Natural killer cell (primary cell): ENCODE data around the gene UBASH3B. TPM values are rescaled to one million over a fixed set of nuclear protein-coding genes. Genes with fewer than 3 reads are reported as not detected.

ENCODE experiments used
- ATAC-seq, 3 donors: fragments of 150-1000 bp in 2 of 3; fragments of 200-7000 bp in 1 of 3; cut with Tn5 transposase; 1 replicate in 1 of 3; 2 replicates in 2 of 3; pipeline ENCODE4 v1.10.0; 2021; ENCODE audit warnings: mild to moderate bottlenecking in 2 of 3, moderate library complexity in 2 of 3
- DNase-seq, 2 donors: peaks; one replicate each; pipeline versions ENCODE4 v3.0.0 to v3.0.0-alpha.2; 2013 to 2021; ENCODE audit warnings: mixed read lengths in 1 of 2
- H3K27ac ChIP-seq: one replicate; pipeline ENCODE4 v1.5.1; 2013; ENCODE audit warnings: mild to moderate bottlenecking, low read length
- H3K27me3 ChIP-seq: one replicate; pipeline ENCODE4 v1.6.1; 2013; ENCODE audit warnings: low read length; ENCODE audit not compliant: control insufficient read depth, insufficient read depth
- H3K36me3 ChIP-seq: one replicate; pipeline ENCODE4 v1.6.1; 2013; ENCODE audit warnings: low read length; ENCODE audit not compliant: control insufficient read depth, insufficient read depth
- H3K4me1 ChIP-seq: one replicate; pipeline ENCODE4 v1.6.1; 2013; ENCODE audit warnings: low read length; ENCODE audit not compliant: control insufficient read depth, insufficient read depth
- H3K4me3 ChIP-seq: one replicate; pipeline ENCODE4 v1.5.1; 2013; ENCODE audit warnings: low read length
- H3K9me3 ChIP-seq: one replicate; pipeline ENCODE4 v1.6.1; 2013; ENCODE audit warnings: low read length; ENCODE audit not compliant: control insufficient read depth, insufficient read depth
- H3K27ac Mint-ChIP-seq, 2 donors: one replicate each; pipeline ENCODE4 v1.8.0; 2022; ENCODE audit warnings: mild to moderate bottlenecking in 2 of 2, mixed read lengths in 2 of 2, moderate library complexity in 1 of 2
- H3K27me3 Mint-ChIP-seq, 2 donors: one replicate each; pipeline ENCODE4 v1.8.0; 2022; ENCODE audit warnings: low read depth in 2 of 2, mixed read lengths in 2 of 2
- H3K36me3 Mint-ChIP-seq: one replicate; pipeline ENCODE4 v1.8.0; 2022; ENCODE audit warnings: mixed read lengths
- H3K4me1 Mint-ChIP-seq, 2 donors: one replicate each; pipeline ENCODE4 v1.8.0; 2022; ENCODE audit warnings: mixed read lengths in 2 of 2
- H3K4me3 Mint-ChIP-seq: one replicate; pipeline ENCODE4 v1.8.0; 2022; ENCODE audit warnings: mild to moderate bottlenecking, moderate library complexity, mixed read lengths
- H3K9me3 Mint-ChIP-seq, 2 donors: one replicate each; pipeline ENCODE4 v1.8.0; 2022; ENCODE audit warnings: mixed read lengths in 2 of 2
- WGBS: methylation state at CpG from one replicate; pipeline ENCODE4 v1.1.7; 2013; ENCODE audit warnings: missing lambda C conversion rate; ENCODE audit not compliant: insufficient coverage; 5-methylcytosine and 5-hydroxymethylcytosine counted together
- intact Hi-C: fragments of 100-400 bp; cut with micrococcal nuclease; formaldehyde crosslinking; loops from one replicate; pipeline ENCODE4 v1.14.2; 2022
- total RNA-seq, 4 donors: library from RNA; stranded (reverse); fragments of 120-200 nt in 1 of 4; gene quantifications; one replicate each; pipeline versions ENCODE4 v1.2.3 to v1.2.4, GENCODE V29; 2013 to 2022
- TF ChIP-seq, protein P1 (sequence below): fragments of 200-600 bp; IDR thresholded peaks from one replicate; pipeline ENCODE4 v1.8.0; 2022; ENCODE audit warnings: antibody characterized with exemption

The UBASH3B gene
- total RNA-seq, 3 donors from 2014 or later (not counting 1 experiment from before 2014, with no cell fraction given): 28.7 to 33.9 (median 33.5) TPM

DNA sequence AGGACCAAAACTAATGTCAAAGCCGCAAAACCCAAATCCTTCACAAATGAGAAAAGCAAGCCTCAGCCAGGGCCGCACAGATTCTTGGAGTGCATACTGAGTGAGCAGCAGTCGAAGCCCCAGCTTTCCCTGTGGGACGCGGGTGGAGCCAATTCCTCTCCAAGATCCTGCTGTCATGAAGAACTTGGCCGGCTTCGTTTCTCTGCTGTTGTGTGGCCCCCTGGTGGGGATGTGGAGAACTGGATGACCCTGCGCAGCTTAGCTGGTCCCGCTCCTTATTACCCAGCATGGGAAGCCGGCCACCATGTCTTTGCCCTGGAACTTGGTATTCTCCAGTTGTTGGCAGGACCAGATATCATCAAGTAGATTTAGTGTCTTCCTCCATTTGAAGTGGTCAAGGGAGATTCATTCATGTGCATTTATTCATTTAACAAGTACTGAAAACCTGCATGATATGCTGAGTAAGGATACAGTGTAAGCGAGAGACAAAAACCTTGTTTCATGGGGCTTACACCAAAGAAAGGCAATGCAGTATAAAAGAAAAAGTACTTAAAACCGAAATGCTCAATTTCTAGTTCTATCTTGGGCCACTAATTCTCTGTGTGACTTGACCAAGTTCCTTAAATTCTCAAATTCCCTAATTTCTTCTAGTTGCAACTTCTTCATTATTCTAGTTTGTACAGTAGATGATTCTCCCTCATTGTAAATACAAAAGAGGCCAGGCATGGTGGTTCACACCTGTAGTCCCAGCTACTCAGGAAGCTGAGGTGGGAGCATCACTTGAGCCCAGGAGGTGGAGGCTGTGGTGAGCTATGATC lies 126.1 kb downstream of the UBASH3B start:
- peaks cover 33% of the 10 kb centered on the region for H3K36me3 ChIP-seq

GRCh38 chr11:122782222-122782621 lies 126.7 kb downstream of the UBASH3B start:
- Histone ChIP-seq H3K27me3 (no peaks in the 10 kb centered on the region), H3K27ac (no peak overlapping the region), H3K4me3 (no peak overlapping the region), H3K4me1 (peaks cover 4% of the 10 kb centered on the region), H3K36me3 (peaks cover 33% of the 10 kb centered on the region), H3K9me3 (no peaks in the 10 kb centered on the region)
- Mint-ChIP-seq H3K27me3 (no peaks in the 10 kb centered on the region), H3K4me3 (no peak overlapping the region), H3K36me3 (peaks cover 4% of the 10 kb centered on the region), H3K27ac (no peak overlapping the region), H3K9me3 (no peaks in the 10 kb centered on the region), H3K4me1 (peaks cover 7 to 11% of the 10 kb centered on the region in 2 donors)
- WGBS: 92% methylated on average over 2 of the region's 2 CpGs
- ATAC-seq: no peak
- intact Hi-C loops: no loop called here
- DNase-seq: no peak
- TF ChIP-seq, protein P1, sequence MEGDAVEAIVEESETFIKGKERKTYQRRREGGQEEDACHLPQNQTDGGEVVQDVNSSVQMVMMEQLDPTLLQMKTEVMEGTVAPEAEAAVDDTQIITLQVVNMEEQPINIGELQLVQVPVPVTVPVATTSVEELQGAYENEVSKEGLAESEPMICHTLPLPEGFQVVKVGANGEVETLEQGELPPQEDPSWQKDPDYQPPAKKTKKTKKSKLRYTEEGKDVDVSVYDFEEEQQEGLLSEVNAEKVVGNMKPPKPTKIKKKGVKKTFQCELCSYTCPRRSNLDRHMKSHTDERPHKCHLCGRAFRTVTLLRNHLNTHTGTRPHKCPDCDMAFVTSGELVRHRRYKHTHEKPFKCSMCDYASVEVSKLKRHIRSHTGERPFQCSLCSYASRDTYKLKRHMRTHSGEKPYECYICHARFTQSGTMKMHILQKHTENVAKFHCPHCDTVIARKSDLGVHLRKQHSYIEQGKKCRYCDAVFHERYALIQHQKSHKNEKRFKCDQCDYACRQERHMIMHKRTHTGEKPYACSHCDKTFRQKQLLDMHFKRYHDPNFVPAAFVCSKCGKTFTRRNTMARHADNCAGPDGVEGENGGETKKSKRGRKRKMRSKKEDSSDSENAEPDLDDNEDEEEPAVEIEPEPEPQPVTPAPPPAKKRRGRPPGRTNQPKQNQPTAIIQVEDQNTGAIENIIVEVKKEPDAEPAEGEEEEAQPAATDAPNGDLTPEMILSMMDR: no peak

More for the DNA sequence above, 126.1 kb downstream of the UBASH3B start:
- no peaks in the 10 kb centered on the region for H3K9me3 ChIP-seq
- ATAC-seq (peak; percentile 82 to 94 (median 92)), DNase-seq (peak; percentile 66 to 86)
- Mint-ChIP-seq H3K4me3 (no peak overlapping the region), H3K36me3 (no peaks in the 10 kb centered on the region), H3K27ac (no peak overlapping the region), H3K9me3 (no peaks in the 10 kb centered on the region), H3K27me3 (no peaks in the 10 kb centered on the region), H3K4me1 (peaks cover 7 to 11% of the 10 kb centered on the region in 2 donors)
- H3K4me3 ChIP-seq: no peak overlapping the region
- intact Hi-C loops: loop anchor here (1.0 kb wide), 4 partner anchors 25 to 200 kb away; no protein-coding TSS in a partner anchor
- peaks cover 4% of the 10 kb centered on the region for H3K4me1 ChIP-seq
- H3K27ac ChIP-seq: no peak overlapping the region
- no peaks in the 10 kb centered on the region for H3K27me3 ChIP-seq
- 47% methylated on average over 12 of the region's 12 CpGs for WGBS
- TF ChIP-seq, protein P1: peak; percentile 87

DNA sequence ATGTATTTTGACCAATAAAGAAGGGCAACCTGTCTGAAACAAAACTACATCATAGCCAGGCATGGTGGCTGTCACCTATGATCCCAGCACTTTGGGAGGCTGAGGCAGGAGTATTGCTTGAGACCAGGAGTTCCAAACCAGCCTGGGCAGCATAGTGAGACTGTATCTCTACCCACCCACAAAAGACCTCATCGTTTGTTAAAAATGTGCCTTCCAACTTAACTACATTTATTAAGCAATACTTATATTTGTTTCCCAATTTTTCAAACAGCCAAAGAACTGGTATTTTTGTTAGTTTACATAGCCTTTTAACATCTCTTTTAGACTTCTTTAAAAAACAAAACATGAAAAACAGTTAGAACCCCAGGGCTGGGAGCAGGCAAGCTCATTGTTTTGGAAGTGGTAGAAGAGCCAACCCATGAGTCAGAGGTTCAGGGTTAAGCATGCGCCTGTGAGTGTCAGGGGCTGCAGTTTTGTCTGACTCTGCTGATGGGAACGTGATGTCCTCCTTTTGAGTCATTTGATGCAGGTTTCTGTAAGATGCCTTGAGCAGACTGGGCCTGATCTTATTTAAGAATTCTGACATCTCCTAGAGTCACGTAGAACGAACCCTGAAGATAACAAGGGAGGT lies 128.9 kb downstream of the UBASH3B start:
- ATAC-seq (no peak), DNase-seq (no peak)
- Histone ChIP-seq H3K9me3 (no peaks in the 10 kb centered on the region), H3K27me3 (no peaks in the 10 kb centered on the region), H3K27ac (no peak overlapping the region), H3K4me3 (no peak overlapping the region), H3K36me3 (peaks cover 37% of the 10 kb centered on the region), H3K4me1 (peaks cover 4% of the 10 kb centered on the region)
- TF ChIP-seq, protein P1: no peak
- no peak overlapping the region for H3K27ac Mint-ChIP-seq
- H3K4me1 Mint-ChIP-seq: peaks cover 7 to 11% of the 10 kb centered on the region in 2 donors
- 91% methylated on average over 5 of the region's 5 CpGs for WGBS
- peaks cover 6% of the 10 kb centered on the region for H3K36me3 Mint-ChIP-seq
- no peaks in the 10 kb centered on the region for H3K27me3 Mint-ChIP-seq
- H3K9me3 Mint-ChIP-seq: no peaks in the 10 kb centered on the region
- H3K4me3 Mint-ChIP-seq: no peak overlapping the region
- intact Hi-C loops: no loop called here
